Mesothelial cell of epicardium (in vitro differentiated cells): ENCODE data around the gene BRF1. TPM values are rescaled to one million over a fixed set of nuclear protein-coding genes. Genes with fewer than 3 reads are reported as not detected.

ENCODE experiments used
- DNase-seq, 2 experiments: peaks; one replicate each; pipeline ENCODE4 v3.0.0; 2021; ENCODE audit warnings: low spot score in 2 of 2; ENCODE audit not compliant: unreplicated experiment in 2 of 2
- H3K27ac Mint-ChIP-seq: 2 replicates; pipeline ENCODE4 v1.8.0; 2021; ENCODE audit warnings: mixed read lengths
- H3K27me3 Mint-ChIP-seq: 2 replicates; pipeline ENCODE4 v1.8.0; 2021; ENCODE audit warnings: low read depth, mixed read lengths
- H3K36me3 Mint-ChIP-seq: 2 replicates; pipeline ENCODE4 v1.8.0; 2021; ENCODE audit warnings: mixed read lengths
- H3K4me1 Mint-ChIP-seq: 2 replicates; pipeline ENCODE4 v1.8.0; 2021; ENCODE audit warnings: mixed read lengths
- H3K4me3 Mint-ChIP-seq: 2 replicates; pipeline ENCODE4 v1.8.0; 2021; ENCODE audit warnings: mild to moderate bottlenecking, moderate library complexity, mixed read lengths
- H3K9me3 Mint-ChIP-seq: 2 replicates; pipeline ENCODE4 v1.8.0; 2021; ENCODE audit warnings: mixed read lengths
- total RNA-seq: library from RNA; stranded (reverse); gene quantifications from 3 replicates; pipeline ENCODE4 v1.2.1, GENCODE V29; 2021
- TF ChIP-seq, protein P1 (sequence below): fragments of 200-600 bp; sonication (generic); IDR thresholded peaks from one replicate; pipeline ENCODE4 v1.5.0; 2021; ENCODE audit warnings: antibody characterized with exemption; ENCODE audit not compliant: unreplicated experiment

BRF1 gene
- total RNA-seq, 1 donor from 2014 or later: 78.6 TPM

- H3K36me3 Mint-ChIP-seq: no peaks in the 10 kb centered on the region
- DNase-seq: no peak
- TF ChIP-seq, protein P1, sequence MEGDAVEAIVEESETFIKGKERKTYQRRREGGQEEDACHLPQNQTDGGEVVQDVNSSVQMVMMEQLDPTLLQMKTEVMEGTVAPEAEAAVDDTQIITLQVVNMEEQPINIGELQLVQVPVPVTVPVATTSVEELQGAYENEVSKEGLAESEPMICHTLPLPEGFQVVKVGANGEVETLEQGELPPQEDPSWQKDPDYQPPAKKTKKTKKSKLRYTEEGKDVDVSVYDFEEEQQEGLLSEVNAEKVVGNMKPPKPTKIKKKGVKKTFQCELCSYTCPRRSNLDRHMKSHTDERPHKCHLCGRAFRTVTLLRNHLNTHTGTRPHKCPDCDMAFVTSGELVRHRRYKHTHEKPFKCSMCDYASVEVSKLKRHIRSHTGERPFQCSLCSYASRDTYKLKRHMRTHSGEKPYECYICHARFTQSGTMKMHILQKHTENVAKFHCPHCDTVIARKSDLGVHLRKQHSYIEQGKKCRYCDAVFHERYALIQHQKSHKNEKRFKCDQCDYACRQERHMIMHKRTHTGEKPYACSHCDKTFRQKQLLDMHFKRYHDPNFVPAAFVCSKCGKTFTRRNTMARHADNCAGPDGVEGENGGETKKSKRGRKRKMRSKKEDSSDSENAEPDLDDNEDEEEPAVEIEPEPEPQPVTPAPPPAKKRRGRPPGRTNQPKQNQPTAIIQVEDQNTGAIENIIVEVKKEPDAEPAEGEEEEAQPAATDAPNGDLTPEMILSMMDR: no peak
- no peak overlapping the region for H3K27ac Mint-ChIP-seq
- peaks cover 16% of the 10 kb centered on the region for H3K27me3 Mint-ChIP-seq
- peaks cover 11% of the 10 kb centered on the region for H3K4me1 Mint-ChIP-seq
- no peaks in the 10 kb centered on the region for H3K9me3 Mint-ChIP-seq
- no peak overlapping the region for H3K4me3 Mint-ChIP-seq
These were observed 128.3 kb downstream of the BRF1 start for GRCh38 chr14:105172476-105172875.

DNA sequence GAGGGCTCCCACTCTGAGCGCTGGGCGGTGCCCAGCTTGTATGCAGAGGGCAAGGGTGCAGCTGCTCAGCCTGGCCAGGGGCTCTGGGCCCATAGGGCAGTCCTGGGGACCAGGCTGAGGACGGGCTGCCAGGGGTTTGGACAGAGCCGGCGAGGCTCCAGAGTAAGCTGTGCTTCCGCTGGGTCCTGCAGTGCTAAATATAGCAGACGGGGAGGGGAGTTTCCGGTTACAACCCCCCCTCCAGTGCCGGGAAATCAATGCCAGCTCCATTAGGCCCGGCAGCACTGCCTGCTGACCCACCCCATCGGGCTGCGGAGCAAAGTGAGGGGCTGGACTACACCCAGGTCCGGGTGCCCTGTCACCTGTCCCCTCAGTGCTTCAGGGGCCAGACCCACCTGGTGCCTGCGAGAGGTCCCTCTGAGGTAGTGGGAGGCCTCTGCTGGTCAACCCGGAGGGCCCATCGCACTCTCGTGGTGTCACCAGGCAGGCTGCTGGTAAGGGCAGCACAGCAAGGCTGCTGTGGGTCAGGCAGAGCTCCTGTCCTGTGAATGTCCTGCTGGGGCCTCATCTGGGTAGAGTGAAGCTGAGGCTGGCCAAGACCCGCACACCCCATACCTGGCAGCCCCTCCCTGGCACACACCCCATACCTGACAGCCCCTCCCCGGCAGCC, 129.7 kb downstream of the BRF1 start:
- H3K36me3 Mint-ChIP-seq: no peaks in the 10 kb centered on the region
- TF ChIP-seq, protein P1: no peak
- no peak for DNase-seq
- H3K4me1 Mint-ChIP-seq: peaks cover 18% of the 10 kb centered on the region
- H3K27ac Mint-ChIP-seq: no peak overlapping the region
- H3K9me3 Mint-ChIP-seq: no peaks in the 10 kb centered on the region
- H3K4me3 Mint-ChIP-seq: no peak overlapping the region
- peaks cover 23% of the 10 kb centered on the region for H3K27me3 Mint-ChIP-seq

- TF ChIP-seq, protein P1: no peak
- no peak overlapping the region for H3K27ac Mint-ChIP-seq
- H3K9me3 Mint-ChIP-seq: no peaks in the 10 kb centered on the region
- peak overlapping the region; percentile 67 for H3K4me3 Mint-ChIP-seq
- H3K27me3 Mint-ChIP-seq: peaks cover 26% of the 10 kb centered on the region
- no peak for DNase-seq
- no peaks in the 10 kb centered on the region for H3K36me3 Mint-ChIP-seq
- peaks cover 26% of the 10 kb centered on the region for H3K4me1 Mint-ChIP-seq
These were observed 130.8 kb downstream of the BRF1 start for GRCh38 chr14:105169776-105170655.

DNA sequence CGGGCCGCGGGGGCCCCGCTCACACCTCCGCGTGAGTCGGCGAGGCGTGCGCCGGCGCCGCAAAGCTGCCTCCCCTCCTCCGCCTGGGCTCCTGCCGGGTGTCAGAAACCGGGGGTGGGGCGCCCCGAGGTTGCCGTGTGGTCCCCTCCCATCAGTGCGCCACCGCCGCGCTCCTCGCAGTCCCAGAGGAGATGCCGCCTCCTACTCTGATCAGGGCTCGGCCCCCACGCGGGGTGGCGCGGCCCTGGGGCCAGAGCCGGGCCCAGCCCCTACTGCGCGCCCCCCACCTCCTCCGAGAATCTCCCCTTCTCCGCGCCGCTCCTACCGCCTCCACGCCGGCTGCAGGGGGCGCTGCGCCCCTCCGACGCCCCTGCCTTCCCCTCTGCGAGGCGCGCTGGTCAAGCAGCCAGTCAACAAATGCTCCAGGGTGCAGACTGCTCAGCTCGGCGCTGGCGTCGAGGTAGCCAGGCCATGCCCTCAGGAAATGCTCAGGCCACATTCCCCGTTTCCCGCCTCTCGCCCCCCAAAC, 131.8 kb downstream of the BRF1 start:
- H3K4me1 Mint-ChIP-seq: peaks cover 26% of the 10 kb centered on the region
- DNase-seq: peak in 1 of 2 experiments; percentile 58
- TF ChIP-seq, protein P1: peak; percentile 48
- H3K4me3 Mint-ChIP-seq: peak overlapping the region; percentile 62
- no peaks in the 10 kb centered on the region for H3K9me3 Mint-ChIP-seq
- H3K36me3 Mint-ChIP-seq: no peaks in the 10 kb centered on the region
- H3K27ac Mint-ChIP-seq: no peak overlapping the region
- H3K27me3 Mint-ChIP-seq: peaks cover 28% of the 10 kb centered on the region

DNA sequence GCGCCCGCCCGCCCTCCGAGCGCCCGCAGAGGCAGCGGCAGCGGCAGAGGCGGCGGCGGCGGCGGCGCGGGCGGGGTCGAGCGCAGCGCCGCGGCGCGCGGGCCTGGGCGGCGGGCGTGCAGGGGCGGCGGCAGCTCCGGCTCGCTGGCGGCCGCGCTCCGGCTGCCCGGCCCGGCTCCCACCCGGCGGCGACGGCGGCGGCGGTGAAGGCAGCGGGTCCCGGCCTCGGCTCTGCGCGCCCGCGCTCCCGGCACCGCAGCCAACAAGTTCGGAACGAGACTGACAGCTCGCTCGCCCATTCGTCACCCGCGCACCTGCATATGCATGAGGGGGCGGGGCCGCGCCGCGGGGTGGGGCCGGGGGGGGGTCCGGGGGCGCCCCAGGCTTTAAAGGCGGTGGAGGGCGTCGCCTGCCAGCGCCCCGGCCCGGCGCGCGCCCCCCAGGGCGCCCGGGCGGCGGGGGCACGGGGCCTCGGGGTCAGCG, 132.3 kb downstream of the BRF1 start, which contains the start of gene JAG2:
Gene JAG2, minus strand, starts transcription at position 281 of the 483 bp plus-strand sequence. CDS start 356 bp downstream, outside the sequence.
- peak within 1 kb of the TSS; percentile 67 for H3K4me3 Mint-ChIP-seq
- H3K9me3 Mint-ChIP-seq: no peaks in the 10 kb centered on the region
- no peak for DNase-seq
- peaks cover 28% of the 10 kb centered on the region for H3K27me3 Mint-ChIP-seq
- H3K36me3 Mint-ChIP-seq: no peaks in the 10 kb centered on the region
- no peak within 1 kb of the TSS for H3K27ac Mint-ChIP-seq
- TF ChIP-seq, protein P1: no peak
- H3K4me1 Mint-ChIP-seq: peaks cover 26% of the 10 kb centered on the region
